CD14-positive monocyte (primary cell): ENCODE data around the gene SEPTIN2. TPM values are rescaled to one million over a fixed set of nuclear protein-coding genes. Genes with fewer than 3 reads are reported as not detected.

Experiments
- DNase-seq, 3 donors: peaks; one replicate each; pipeline ENCODE4 v3.0.0-alpha.2; 2011 to 2022
- H2AFZ ChIP-seq: 2 replicates; pipeline ENCODE4 v1.6.0; 2012; ENCODE audit warnings: mild to moderate bottlenecking, low read depth, low read length, inconsistent platforms; ENCODE audit not compliant: insufficient read depth, poor library complexity, severe bottlenecking
- H3K27ac ChIP-seq, 2 donors: 1 replicate in 1 of 2; 2 replicates in 1 of 2; pipeline ENCODE4 v1.5.1; 2012 to 2013; ENCODE audit warnings: low read length in 2 of 2, control low read depth in 1 of 2, inconsistent platforms in 1 of 2, low read depth in 1 of 2, mild to moderate bottlenecking in 1 of 2
- H3K27me3 ChIP-seq, 2 donors: one replicate each; pipeline versions ENCODE4 v1.6.0 to v1.6.1; 2011 to 2013; ENCODE audit warnings: low read length in 2 of 2; ENCODE audit not compliant: control insufficient read depth in 2 of 2, insufficient read depth in 2 of 2
- H3K36me3 ChIP-seq, 2 donors: replicated peaks in 1 of 2; 1 replicate in 1 of 2; 2 replicates in 1 of 2; pipeline versions ENCODE4 v1.5.1 to v1.6.1; 2012 to 2013; ENCODE audit warnings: low read length in 2 of 2, control low read depth in 1 of 2, inconsistent platforms in 1 of 2, mild to moderate bottlenecking in 1 of 2; ENCODE audit not compliant: insufficient read depth in 2 of 2, control insufficient read depth in 1 of 2
- H3K4me1 ChIP-seq, 2 donors: 1 replicate in 1 of 2; 2 replicates in 1 of 2; pipeline versions ENCODE4 v1.5.1 to v1.6.1; 2012 to 2013; ENCODE audit warnings: low read length in 2 of 2, control low read depth in 1 of 2, inconsistent platforms in 1 of 2, mild to moderate bottlenecking in 1 of 2, moderate library complexity in 1 of 2; ENCODE audit not compliant: insufficient read depth in 2 of 2, control insufficient read depth in 1 of 2
- H3K4me2 ChIP-seq: replicated peaks from 2 replicates; pipeline ENCODE3; 2012; ENCODE audit warnings: low read length, moderate library complexity, mild to moderate bottlenecking; ENCODE audit not compliant: poor library complexity, severe bottlenecking; ENCODE audit errors: extremely low read depth
- H3K4me3 ChIP-seq, 3 experiments: fragments of 200-600 bp in 1 of 3; sonication (generic) in 1 of 3; replicated peaks in 1 of 3; 1 replicate in 2 of 3; 2 replicates in 1 of 3; pipeline ENCODE4 v1.5.1; 2011 to 2013; ENCODE audit warnings: low read length in 3 of 3, mild to moderate bottlenecking in 3 of 3, control low read depth in 2 of 3, low read depth in 2 of 3, inconsistent platforms in 1 of 3, moderate library complexity in 1 of 3
- H3K79me2 ChIP-seq: 2 replicates; pipeline ENCODE4 v1.6.0; 2012; ENCODE audit warnings: mild to moderate bottlenecking, control low read depth, inconsistent platforms, low read length, moderate library complexity; ENCODE audit not compliant: insufficient read depth
- H3K9ac ChIP-seq: 2 replicates; pipeline ENCODE4 v1.6.0; 2017; ENCODE audit warnings: low read length, mild to moderate bottlenecking; ENCODE audit not compliant: insufficient read depth, poor library complexity, severe bottlenecking
- H3K9me3 ChIP-seq, 2 donors: replicated peaks in 1 of 2; 1 replicate in 1 of 2; 2 replicates in 1 of 2; pipeline versions ENCODE4 v1.5.1 to v1.6.1; 2012 to 2013; ENCODE audit warnings: low read length in 2 of 2, control low read depth in 1 of 2; ENCODE audit not compliant: control insufficient read depth in 1 of 2, insufficient read depth in 1 of 2
- H4K20me1 ChIP-seq: 2 replicates; pipeline ENCODE4 v1.6.0; 2012; ENCODE audit warnings: mild to moderate bottlenecking, low read length, control low read depth, moderate library complexity; ENCODE audit not compliant: insufficient read depth
- H3K27ac Mint-ChIP-seq, 7 donors: one replicate each; pipeline ENCODE4 v1.8.0; 2020; ENCODE audit warnings: mild to moderate bottlenecking in 7 of 7, mixed read lengths in 7 of 7, moderate library complexity in 6 of 7, inconsistent platforms in 2 of 7
- H3K27me3 Mint-ChIP-seq, 3 donors: one replicate each; pipeline ENCODE4 v1.8.0; 2021 to 2022; ENCODE audit warnings: low read depth in 3 of 3, mild to moderate bottlenecking in 3 of 3, mixed read lengths in 3 of 3, moderate library complexity in 3 of 3, inconsistent platforms in 1 of 3
- H3K36me3 Mint-ChIP-seq, 2 donors: one replicate each; pipeline ENCODE4 v1.8.0; 2020; ENCODE audit warnings: mixed read lengths in 2 of 2, inconsistent platforms in 1 of 2, mild to moderate bottlenecking in 1 of 2
- H3K4me1 Mint-ChIP-seq: one replicate; pipeline ENCODE4 v1.8.0; 2020; ENCODE audit warnings: mild to moderate bottlenecking, mixed read lengths
- H3K4me3 Mint-ChIP-seq, 2 donors: one replicate each; pipeline ENCODE4 v1.8.0; 2020; ENCODE audit warnings: mild to moderate bottlenecking in 2 of 2, mixed read lengths in 2 of 2, moderate library complexity in 1 of 2
- H3K9me3 Mint-ChIP-seq, 7 donors: one replicate each; pipeline ENCODE4 v1.8.0; 2020 to 2022; ENCODE audit warnings: mixed read lengths in 7 of 7, mild to moderate bottlenecking in 6 of 7, moderate library complexity in 6 of 7, inconsistent platforms in 2 of 7
- WGBS: methylation state at CpG from one replicate; pipeline ENCODE4 v1.1.5; 2013; ENCODE audit warnings: missing lambda C conversion rate; ENCODE audit not compliant: insufficient coverage; 5-methylcytosine and 5-hydroxymethylcytosine counted together
- intact Hi-C, 2 donors: fragments of 100-400 bp; cut with micrococcal nuclease; formaldehyde crosslinking; loops; one replicate each; pipeline versions ENCODE4 v1.15.0 to v1.15.1; 2023
- polyA plus RNA-seq, 3 donors: library from polyadenylated mRNA; depleted of rRNA in 1 of 3; unstranded in 2 of 3; stranded (reverse) in 1 of 3; fragments of 300-500 nt in 2 of 3; fragments of >200 nt in 1 of 3; fragmentation: Illumina TruSeq in 2 of 3; gene quantifications; 1 replicate in 2 of 3; 2 replicates in 1 of 3; pipeline ENCODE4 v1.2.3, GENCODE V29; 2012 to 2021
- TF ChIP-seq, protein P1 (sequence below): fragments of 200-600 bp; IDR thresholded peaks from one replicate; pipeline ENCODE4 v1.8.0; 2022; ENCODE audit warnings: antibody characterized with exemption, mild to moderate bottlenecking

The SEPTIN2 gene
- polyA plus RNA-seq, 3 donors, result 195 to 207 (median 203) TPM

DNA sequence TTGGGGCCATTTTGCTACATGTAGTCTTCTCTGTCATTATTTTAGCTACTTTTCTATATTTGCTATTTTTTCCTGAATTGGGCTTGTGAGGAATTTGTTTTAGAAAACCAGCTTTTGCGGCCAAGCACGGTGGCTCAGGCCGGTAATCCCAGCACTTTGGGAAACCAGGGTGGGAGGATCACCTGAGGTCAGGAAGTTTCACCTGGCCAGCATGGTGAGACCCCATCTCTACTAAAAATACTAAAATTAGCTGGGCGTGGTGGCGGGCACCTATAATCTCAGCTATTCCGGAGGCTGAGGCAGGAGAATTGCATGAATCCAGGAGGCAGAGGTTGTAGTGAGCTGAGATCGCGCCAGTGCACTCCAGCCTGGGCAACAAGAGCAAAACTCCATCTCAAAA lies 4.7 kb downstream of the SEPTIN2 start:
- H2AFZ ChIP-seq, result no peak overlapping the region
- Mint-ChIP-seq H3K4me3 (no peak overlapping the region), H3K27me3 (peaks cover 0 to 2% (median 0%) of the 10 kb centered on the region in 3 donors), H3K9me3 (no peaks in the 10 kb centered on the region), H3K36me3 (peaks cover 19 to 24% of the 10 kb centered on the region in 2 donors), H3K4me1 (peaks cover 75% of the 10 kb centered on the region), H3K27ac (peak overlapping the region in 1 of 7 donors; percentile 25)
- H3K4me3 ChIP-seq, result no peak overlapping the region
- H3K27me3 ChIP-seq, result no peaks in the 10 kb centered on the region
- no peak overlapping the region for H3K9ac ChIP-seq
- no peak overlapping the region for H3K4me2 ChIP-seq
- 98% methylated on average over 5 of the region's 8 CpGs for WGBS
- intact Hi-C loops, result no loop called here
- peaks cover 0 to 3% of the 10 kb centered on the region in 2 donors for H3K36me3 ChIP-seq
- no peaks in the 10 kb centered on the region for H3K9me3 ChIP-seq
- peaks cover 90% of the 10 kb centered on the region for H3K79me2 ChIP-seq
- peaks cover 80% of the 10 kb centered on the region for H4K20me1 ChIP-seq
- no peak for DNase-seq
- TF ChIP-seq, protein P1, sequence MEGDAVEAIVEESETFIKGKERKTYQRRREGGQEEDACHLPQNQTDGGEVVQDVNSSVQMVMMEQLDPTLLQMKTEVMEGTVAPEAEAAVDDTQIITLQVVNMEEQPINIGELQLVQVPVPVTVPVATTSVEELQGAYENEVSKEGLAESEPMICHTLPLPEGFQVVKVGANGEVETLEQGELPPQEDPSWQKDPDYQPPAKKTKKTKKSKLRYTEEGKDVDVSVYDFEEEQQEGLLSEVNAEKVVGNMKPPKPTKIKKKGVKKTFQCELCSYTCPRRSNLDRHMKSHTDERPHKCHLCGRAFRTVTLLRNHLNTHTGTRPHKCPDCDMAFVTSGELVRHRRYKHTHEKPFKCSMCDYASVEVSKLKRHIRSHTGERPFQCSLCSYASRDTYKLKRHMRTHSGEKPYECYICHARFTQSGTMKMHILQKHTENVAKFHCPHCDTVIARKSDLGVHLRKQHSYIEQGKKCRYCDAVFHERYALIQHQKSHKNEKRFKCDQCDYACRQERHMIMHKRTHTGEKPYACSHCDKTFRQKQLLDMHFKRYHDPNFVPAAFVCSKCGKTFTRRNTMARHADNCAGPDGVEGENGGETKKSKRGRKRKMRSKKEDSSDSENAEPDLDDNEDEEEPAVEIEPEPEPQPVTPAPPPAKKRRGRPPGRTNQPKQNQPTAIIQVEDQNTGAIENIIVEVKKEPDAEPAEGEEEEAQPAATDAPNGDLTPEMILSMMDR, result no peak
- H3K4me1 ChIP-seq, result peaks cover 41 to 73% of the 10 kb centered on the region in 2 donors
- H3K27ac ChIP-seq, result no peak overlapping the region

DNA sequence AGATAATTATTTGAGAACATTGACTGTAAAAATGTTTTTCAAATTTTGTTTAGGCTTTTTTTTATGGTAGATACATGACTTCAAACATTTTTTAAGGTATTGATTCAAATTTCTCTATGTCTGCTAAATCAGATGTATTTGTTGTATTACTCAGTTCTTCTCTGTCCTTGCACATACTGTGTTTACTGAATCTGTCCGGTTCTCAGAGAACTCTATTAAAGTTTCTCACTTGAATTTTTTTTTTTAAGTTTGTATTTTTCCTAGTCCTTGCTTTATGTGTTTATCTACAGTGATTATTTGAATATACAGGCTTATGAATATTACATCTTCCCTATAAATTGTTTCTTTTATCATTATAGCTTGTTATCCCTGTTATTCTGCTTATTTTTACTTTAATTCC lies 5.3 kb downstream of the SEPTIN2 start:
- peaks cover 75% of the 10 kb centered on the region for H3K4me1 Mint-ChIP-seq
- Histone ChIP-seq H3K4me2 (no peak overlapping the region), H3K4me3 (no peak overlapping the region), H3K36me3 (peaks cover 3 to 9% of the 10 kb centered on the region in 2 donors), H2AFZ (no peak overlapping the region), H3K27me3 (no peaks in the 10 kb centered on the region), H3K9ac (no peak overlapping the region), H4K20me1 (peaks cover 86% of the 10 kb centered on the region), H3K27ac (no peak overlapping the region), H3K9me3 (no peaks in the 10 kb centered on the region), H3K79me2 (peaks cover 94% of the 10 kb centered on the region), H3K4me1 (peaks cover 42 to 74% of the 10 kb centered on the region in 2 donors)
- H3K27me3 Mint-ChIP-seq, result no peaks in the 10 kb centered on the region
- no peaks in the 10 kb centered on the region for H3K9me3 Mint-ChIP-seq
- TF ChIP-seq, protein P1, result no peak
- no peak for DNase-seq
- no CpG with 5 or more reads among the region's 1 CpG for WGBS
- intact Hi-C loops, result no loop called here
- H3K36me3 Mint-ChIP-seq, result peaks cover 23 to 27% of the 10 kb centered on the region in 2 donors
- no peak overlapping the region for H3K27ac Mint-ChIP-seq
- no peak overlapping the region for H3K4me3 Mint-ChIP-seq
